Neural progenitor cell (in vitro differentiated cells): ENCODE results near the gene SDC4.

Experiments
- EZH2 ChIP-seq: fragments of 200-600 bp; sonication (generic); IDR thresholded peaks from 2 replicates; pipeline ENCODE4 v1.6.1; 2017; ENCODE audit warnings: antibody characterized with exemption, mild to moderate bottlenecking, moderate library complexity
- EZH2phosphoT487 ChIP-seq: fragments of 200-600 bp; sonication (generic); IDR thresholded peaks from 2 replicates; pipeline ENCODE4 v1.6.1; 2017; ENCODE audit warnings: antibody characterized with exemption
- TF ChIP-seq, protein P1 (sequence below): fragments of 200-600 bp; sonication (generic); IDR thresholded peaks from 2 replicates; pipeline ENCODE4 v1.5.1; 2017; ENCODE audit warnings: antibody characterized with exemption, mild to moderate bottlenecking

DNA sequence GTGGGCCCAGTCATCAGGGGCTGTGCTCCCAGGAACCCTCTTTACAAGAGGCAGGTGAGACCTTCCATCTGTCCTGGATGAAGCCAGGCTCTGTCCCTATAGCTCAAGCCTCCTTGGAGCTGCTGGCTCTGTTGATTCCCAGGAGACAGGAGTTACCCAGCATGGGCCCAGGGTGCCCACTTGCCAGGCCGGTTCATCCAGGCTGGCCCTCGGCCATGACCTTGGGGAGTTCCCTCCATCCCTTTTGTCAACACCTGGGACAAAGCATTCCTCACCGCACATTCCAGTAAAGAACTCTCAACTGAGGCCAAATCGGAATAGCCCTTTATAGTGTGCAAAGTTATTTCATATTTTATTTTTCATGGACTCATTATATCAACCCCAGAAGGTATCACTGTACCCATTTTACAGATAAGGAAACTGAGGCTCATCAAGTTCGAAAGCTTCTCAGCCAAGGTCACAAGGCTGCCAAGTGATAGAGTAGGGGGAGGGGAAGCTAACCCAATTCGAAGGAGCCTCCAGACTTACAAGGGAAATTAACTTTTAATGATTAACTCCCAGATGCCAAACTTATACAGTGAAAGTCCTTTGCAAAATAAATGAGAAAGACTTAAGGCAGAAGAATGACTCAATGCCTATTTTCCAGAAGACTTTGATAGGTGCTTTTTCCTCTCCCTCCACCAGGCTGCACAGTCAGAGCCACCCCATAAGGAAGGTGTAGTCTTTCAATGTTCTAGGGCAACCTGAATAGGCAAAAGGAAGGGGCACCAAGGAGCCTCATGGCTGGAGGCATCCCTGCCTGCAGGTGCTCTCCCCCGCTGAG, 18.5 kb downstream of the SDC4 start:
- TF ChIP-seq, protein P1, sequence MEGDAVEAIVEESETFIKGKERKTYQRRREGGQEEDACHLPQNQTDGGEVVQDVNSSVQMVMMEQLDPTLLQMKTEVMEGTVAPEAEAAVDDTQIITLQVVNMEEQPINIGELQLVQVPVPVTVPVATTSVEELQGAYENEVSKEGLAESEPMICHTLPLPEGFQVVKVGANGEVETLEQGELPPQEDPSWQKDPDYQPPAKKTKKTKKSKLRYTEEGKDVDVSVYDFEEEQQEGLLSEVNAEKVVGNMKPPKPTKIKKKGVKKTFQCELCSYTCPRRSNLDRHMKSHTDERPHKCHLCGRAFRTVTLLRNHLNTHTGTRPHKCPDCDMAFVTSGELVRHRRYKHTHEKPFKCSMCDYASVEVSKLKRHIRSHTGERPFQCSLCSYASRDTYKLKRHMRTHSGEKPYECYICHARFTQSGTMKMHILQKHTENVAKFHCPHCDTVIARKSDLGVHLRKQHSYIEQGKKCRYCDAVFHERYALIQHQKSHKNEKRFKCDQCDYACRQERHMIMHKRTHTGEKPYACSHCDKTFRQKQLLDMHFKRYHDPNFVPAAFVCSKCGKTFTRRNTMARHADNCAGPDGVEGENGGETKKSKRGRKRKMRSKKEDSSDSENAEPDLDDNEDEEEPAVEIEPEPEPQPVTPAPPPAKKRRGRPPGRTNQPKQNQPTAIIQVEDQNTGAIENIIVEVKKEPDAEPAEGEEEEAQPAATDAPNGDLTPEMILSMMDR = no peak
- TF ChIP-seq EZH2phosphoT487 (no peak), EZH2 (no peak)
